Osteocyte (in vitro differentiated cells): ENCODE measurements around the gene CALHM5. TPM values are rescaled to one million over a fixed set of nuclear protein-coding genes. Genes with fewer than 3 reads are reported as not detected.

Experiments used
- DNase-seq: peaks from one replicate; pipeline ENCODE4 v3.0.0; 2021; ENCODE audit warnings: mixed read lengths; ENCODE audit not compliant: unreplicated experiment; ENCODE audit errors: extremely low spot score
- H3K27ac Mint-ChIP-seq: one replicate; pipeline ENCODE4 v1.8.0; 2021; ENCODE audit warnings: mild to moderate bottlenecking, mixed read lengths; ENCODE audit not compliant: unreplicated experiment
- H3K27me3 Mint-ChIP-seq: one replicate; pipeline ENCODE4 v1.8.0; 2021; ENCODE audit warnings: mixed read lengths; ENCODE audit not compliant: unreplicated experiment
- H3K36me3 Mint-ChIP-seq: one replicate; pipeline ENCODE4 v1.8.0; 2021; ENCODE audit warnings: mixed read lengths; ENCODE audit not compliant: unreplicated experiment
- H3K4me1 Mint-ChIP-seq: one replicate; pipeline ENCODE4 v1.8.0; 2021; ENCODE audit warnings: mixed read lengths; ENCODE audit not compliant: unreplicated experiment
- H3K4me3 Mint-ChIP-seq: one replicate; pipeline ENCODE4 v1.8.0; 2021; ENCODE audit warnings: mild to moderate bottlenecking, moderate library complexity, mixed read lengths; ENCODE audit not compliant: unreplicated experiment
- H3K9me3 Mint-ChIP-seq: one replicate; pipeline ENCODE4 v1.8.0; 2021; ENCODE audit warnings: mixed read lengths; ENCODE audit not compliant: unreplicated experiment
- total RNA-seq: library from RNA; stranded (reverse); gene quantifications from 2 replicates; pipeline ENCODE4 v1.2.1, GENCODE V29; 2021
- TF ChIP-seq, protein P1 (sequence below): fragments of 200-600 bp; sonication (generic); IDR thresholded peaks from 2 replicates; pipeline ENCODE4 v1.5.0; 2021; ENCODE audit warnings: antibody characterized with exemption, mild to moderate bottlenecking, moderate library complexity

The CALHM5 gene
- total RNA-seq, 1 donor from 2014 or later, result 4.9 TPM

DNA sequence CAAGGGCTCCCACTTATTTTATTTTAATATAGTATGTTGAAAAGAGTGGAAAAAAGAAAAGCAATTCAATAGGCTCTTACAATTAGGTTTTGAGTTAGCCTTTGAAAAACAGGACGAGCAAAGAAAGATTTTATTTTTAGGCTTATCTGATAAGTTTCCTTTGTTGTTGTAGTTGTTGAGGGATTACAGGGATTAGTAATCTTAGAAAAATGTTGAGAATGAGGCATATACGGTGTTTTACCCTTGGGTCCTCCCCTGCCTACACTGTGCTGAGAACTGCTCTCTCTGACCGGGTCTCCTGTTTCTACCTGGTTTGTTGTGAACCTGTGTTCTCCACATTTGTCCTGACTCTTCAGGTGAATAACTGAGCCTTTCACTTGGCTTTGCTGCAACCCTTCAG lies 17.3 kb downstream of the CALHM5 start:
- TF ChIP-seq, protein P1, sequence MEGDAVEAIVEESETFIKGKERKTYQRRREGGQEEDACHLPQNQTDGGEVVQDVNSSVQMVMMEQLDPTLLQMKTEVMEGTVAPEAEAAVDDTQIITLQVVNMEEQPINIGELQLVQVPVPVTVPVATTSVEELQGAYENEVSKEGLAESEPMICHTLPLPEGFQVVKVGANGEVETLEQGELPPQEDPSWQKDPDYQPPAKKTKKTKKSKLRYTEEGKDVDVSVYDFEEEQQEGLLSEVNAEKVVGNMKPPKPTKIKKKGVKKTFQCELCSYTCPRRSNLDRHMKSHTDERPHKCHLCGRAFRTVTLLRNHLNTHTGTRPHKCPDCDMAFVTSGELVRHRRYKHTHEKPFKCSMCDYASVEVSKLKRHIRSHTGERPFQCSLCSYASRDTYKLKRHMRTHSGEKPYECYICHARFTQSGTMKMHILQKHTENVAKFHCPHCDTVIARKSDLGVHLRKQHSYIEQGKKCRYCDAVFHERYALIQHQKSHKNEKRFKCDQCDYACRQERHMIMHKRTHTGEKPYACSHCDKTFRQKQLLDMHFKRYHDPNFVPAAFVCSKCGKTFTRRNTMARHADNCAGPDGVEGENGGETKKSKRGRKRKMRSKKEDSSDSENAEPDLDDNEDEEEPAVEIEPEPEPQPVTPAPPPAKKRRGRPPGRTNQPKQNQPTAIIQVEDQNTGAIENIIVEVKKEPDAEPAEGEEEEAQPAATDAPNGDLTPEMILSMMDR, result no peak
- H3K27ac Mint-ChIP-seq, result no peak overlapping the region

DNA sequence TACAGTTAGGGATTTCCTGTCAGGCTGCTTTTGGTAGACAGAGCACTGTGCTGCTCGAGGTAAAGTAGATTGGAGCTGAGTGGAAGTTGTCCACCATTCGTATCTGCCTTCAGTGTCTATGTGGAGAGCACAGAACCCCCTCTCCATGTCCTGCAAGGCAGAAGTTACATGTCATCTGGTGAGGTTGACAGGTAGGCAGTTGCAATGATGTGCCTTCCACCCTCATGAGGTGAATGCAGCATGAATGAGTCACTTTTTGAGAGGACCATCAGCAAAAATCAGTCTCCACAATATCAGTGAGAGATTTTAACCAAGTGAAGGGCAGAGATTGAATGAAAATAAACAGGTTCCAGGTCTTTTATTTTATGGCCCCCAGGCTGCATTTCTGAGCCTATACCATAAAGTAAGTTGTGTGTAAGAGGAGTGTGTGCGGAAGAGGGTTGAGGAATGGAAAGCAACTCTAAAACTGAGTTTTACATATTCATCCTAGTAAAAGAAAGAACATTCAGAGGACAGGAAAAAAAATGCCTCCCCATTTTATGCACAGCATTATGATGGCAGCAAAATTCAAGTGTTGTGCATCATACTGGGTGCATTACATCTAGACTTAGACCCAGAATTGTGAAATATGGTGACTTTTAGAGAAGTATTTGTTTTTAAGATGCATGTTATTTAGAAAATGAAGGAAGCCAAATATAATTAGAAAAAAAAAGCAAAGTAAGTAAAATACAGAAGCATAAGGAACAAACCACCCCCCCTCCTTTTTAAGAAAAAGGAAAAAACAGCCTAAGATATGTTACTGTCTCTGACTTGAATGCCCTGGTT lies 18.2 kb downstream of the CALHM5 start:
- no peak overlapping the region for H3K4me3 Mint-ChIP-seq
- peaks cover 9% of the 10 kb centered on the region for H3K27me3 Mint-ChIP-seq
- DNase-seq, result no peak
- H3K9me3 Mint-ChIP-seq, result no peaks in the 10 kb centered on the region
- no peak overlapping the region for H3K27ac Mint-ChIP-seq
- H3K4me1 Mint-ChIP-seq, result peaks cover 16% of the 10 kb centered on the region
- TF ChIP-seq, protein P1, result no peak
- H3K36me3 Mint-ChIP-seq, result no peaks in the 10 kb centered on the region

More for the DNA sequence above, 17.3 kb downstream of the CALHM5 start:
- Mint-ChIP-seq H3K27me3 (peaks cover 4% of the 10 kb centered on the region), H3K4me3 (no peak overlapping the region), H3K9me3 (no peaks in the 10 kb centered on the region), H3K4me1 (peaks cover 16% of the 10 kb centered on the region), H3K36me3 (no peaks in the 10 kb centered on the region)
- DNase-seq, result no peak

DNA sequence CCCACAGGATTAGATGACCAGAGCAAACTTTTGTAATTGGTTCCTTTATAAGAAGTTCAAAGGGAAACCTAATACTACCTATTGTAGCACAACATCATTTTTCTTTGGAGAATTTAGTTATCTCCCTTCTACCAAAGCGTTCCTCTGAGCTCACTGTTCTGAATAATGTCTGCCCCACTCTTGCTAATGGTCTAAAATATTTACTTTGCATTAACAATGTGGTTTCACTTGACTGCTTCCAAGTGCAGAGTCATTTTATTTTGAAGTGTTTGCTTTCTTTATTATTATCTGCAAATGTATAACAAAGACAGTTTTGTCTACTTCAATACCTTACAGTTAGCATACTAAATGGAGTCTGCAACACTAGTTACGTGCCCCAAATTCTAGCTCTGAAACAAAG lies 19.0 kb downstream of the CALHM5 start:
- TF ChIP-seq, protein P1, result no peak
- Mint-ChIP-seq H3K36me3 (no peaks in the 10 kb centered on the region), H3K4me3 (no peak overlapping the region), H3K4me1 (peaks cover 16% of the 10 kb centered on the region), H3K27me3 (peaks cover 9% of the 10 kb centered on the region), H3K9me3 (no peaks in the 10 kb centered on the region), H3K27ac (no peak overlapping the region)
- no peak for DNase-seq

DNA sequence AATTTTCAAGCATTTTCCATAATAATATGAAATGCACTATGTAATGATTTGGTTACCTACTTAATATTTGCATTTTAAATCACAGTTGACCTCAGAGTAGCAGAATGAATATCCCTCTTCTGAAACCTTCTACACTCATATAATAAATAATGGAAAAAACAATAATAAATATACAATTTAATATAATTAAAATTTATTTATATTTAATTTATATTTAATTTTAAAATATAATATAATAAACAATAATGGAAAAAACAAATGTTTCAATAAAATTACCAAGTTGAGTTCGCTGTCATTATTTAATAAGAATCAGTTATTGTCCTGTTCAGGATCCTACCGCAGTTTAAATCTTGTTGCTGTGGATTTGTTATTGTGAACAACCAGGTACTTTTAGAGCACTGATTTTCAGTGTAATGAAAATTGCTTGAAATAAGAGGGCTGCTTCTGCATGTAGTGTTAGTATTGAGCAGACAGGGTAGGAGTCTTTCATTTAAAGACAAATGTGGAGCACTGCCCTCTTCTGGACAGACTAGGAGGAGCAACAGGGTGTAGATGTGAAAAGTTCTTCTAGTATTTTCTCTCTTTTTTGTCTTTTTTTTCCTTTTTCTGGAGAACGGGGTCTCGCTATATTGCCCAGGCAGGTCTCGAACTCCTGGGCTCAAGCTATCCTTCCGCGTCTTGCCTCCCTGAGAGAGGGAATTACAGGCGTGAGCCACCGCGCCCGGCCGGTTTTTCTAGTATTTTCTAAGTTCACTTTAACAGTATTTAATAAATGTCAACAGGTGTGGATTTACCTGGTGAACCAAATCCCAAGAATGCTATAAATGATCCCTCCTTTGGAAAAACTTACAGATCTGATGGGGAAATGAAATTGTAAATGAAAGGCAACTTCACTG lies 20.5 kb downstream of the CALHM5 start:
- H3K4me1 Mint-ChIP-seq, result peaks cover 16% of the 10 kb centered on the region
- TF ChIP-seq, protein P1, result peak; percentile 84
- no peak for DNase-seq
- peaks cover 9% of the 10 kb centered on the region for H3K27me3 Mint-ChIP-seq
- no peaks in the 10 kb centered on the region for H3K36me3 Mint-ChIP-seq
- H3K4me3 Mint-ChIP-seq, result no peak overlapping the region
- no peak overlapping the region for H3K27ac Mint-ChIP-seq
- H3K9me3 Mint-ChIP-seq, result no peaks in the 10 kb centered on the region
